Inferior parietal cortex (tissue), 1 donor: ENCODE measurements around the gene SH3GL1.

Experiments
- DNase-seq: peaks from one replicate; pipeline ENCODE4 v3.0.0-alpha.2; 2016; ENCODE audit errors: extremely low spot score

The SH3GL1 gene

DNA sequence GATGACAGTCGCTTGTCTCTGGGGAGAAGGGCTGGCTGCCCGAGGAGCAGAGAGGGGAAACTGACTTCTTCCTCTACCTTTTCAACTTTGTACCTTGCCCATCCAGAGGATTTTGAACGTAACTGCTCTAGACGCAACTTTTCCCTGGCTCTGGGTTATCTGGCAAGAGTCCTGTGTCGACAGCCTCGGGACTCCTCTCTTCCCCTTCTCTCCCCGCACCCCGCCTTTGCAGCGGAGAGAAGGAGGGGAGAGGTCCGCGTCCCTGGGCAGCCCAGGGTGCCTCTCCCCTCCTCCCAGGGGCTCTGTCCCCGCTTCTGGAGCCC is 574 bp downstream of the SH3GL1 start:
- DNase-seq: no peak

GRCh38 chr19:4396949-4397783 is 3.2 kb downstream of the SH3GL1 start:
- DNase-seq: no peak

DNA sequence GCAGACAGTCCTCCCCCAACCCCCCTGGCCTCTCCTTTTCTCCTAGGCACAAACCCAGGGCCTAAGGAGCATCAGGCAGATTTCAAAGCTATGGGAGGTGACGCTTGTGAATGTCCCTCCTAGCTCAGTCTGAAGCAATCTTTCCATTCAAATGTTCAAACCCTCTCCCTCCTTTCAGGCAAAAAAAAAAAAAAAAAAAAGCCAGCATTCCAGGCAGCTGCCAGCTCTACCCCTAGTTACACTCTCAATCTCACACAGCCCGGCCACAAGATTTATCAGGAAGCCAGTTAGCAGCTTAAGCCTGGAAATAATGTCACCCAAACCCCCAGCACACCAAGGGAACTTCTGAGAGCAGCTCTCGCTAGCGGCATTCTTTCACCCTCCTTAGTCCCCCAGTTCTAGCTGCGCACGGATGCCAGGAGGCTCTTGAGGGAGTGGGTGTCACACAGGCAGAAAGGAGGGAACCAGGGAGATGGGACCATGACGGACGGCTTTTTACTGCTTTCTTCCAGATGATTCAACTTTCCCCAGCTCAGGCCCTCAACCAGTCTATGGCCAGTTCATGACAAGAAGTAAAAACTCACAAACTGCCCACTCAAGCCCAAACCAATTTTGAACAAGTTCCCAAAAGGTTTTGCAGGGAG is 6.3 kb downstream of the SH3GL1 start:
- DNase-seq: no peak

- DNase-seq: no peak
Measured at GRCh38 chr19:4391701-4392483, 8.5 kb downstream of the SH3GL1 start.

- DNase-seq: no peak
Measured at GRCh38 chr19:4391306-4391693, 9.0 kb downstream of the SH3GL1 start.

DNA sequence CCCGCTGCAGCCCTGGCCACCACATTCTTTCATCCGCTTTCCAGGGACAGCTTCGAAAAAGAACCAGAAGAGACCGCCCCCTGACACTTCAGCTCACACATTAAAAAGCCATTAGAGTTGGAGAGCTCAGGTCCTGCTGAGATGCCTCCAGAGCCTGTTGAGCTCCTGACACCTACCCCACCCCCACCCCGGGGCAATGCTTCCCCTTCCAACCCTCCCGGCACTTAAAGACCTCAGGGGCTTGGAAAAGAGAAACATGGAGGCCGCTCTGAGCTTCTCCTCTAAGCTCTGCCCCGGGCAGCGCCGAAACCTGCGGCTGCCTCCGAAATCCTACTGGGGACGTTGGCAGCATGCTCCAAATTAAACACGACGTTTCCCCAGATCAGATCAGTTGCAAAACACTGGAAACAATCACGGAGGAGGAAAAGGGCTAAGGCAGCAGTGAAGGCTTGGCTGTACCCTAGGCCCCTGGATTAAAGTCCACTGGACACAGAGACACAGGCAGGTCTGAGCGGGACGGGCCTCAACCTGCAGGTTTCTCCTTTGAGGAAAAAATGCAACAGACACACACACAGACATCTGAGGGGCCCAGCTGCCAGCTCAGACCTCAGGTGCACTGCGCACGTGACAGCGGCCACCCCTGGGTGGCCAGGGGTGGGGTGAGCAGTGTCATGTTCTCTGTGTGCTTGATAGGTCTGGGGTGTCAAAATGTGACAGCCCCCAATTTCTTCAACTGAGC is 9.6 kb downstream of the SH3GL1 start:
- DNase-seq: no peak

DNA sequence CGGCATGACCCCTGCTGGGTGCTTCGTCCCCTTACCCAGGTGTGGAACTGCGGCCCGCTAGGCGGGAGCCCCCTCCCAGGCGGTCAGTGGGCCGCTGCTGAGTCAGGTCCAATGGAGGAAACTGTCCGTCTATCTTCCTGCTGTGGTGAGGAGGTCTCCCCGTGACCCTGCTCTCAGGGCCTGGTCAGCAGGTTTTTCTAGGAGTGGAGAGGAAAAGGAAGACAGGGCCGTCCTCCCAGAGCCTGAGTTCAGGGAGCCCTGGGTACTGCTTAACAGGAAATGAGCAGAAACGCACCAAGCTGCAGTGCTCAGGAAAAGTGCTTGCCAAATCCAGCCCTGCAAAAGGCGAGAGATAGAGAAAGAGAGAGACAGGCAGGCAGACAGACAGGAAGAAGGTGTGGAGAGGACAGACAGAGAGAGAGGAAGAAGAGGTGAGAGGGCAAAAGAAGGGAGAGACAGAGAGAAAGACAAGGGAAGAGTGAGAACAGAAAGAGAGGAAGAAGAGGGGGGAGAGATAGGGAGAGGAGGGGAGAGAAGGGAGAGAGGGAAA is 10.3 kb downstream of the SH3GL1 start:
- no peak for DNase-seq

DNA sequence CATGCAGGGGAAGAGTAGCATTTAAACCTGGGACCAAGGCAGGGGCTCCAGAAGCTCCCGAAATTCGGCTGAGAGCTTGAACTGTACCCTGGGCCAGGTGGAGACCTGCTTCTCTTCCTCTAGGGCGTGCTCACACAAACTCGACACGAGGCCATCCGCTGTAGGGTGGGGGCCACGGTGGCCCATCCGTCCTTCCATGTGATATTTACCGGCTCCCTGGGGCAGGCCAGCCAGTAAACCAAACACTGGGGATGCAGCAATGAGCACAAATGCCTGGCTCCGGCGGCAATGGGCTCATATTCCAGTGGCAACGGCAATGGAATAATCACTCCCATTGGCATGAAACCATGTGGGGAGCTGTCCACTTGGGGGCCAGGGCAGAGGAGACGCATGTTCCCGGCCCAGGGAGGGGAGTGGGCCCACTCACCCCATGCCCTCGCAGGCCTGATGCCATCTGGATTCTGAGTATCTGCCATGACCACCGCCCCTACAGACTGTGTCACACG is 10.8 kb downstream of the SH3GL1 start:
- no peak for DNase-seq

DNA sequence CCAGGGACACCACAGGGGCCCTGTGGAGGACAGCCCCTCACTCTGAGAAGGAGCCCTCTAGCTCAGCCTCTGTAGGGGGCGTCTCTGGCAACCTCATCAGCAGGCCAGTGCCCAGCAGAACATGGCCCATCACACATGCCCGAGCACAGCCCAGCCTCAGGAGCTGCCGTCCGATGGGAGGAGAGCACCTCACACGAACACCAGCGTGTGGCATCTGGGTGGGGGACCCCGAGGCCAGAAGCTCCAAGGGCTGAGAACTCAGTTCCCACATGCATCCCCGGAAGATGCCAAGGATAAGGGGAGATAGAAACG is 11.3 kb downstream of the SH3GL1 start:
- DNase-seq: no peak

DNA sequence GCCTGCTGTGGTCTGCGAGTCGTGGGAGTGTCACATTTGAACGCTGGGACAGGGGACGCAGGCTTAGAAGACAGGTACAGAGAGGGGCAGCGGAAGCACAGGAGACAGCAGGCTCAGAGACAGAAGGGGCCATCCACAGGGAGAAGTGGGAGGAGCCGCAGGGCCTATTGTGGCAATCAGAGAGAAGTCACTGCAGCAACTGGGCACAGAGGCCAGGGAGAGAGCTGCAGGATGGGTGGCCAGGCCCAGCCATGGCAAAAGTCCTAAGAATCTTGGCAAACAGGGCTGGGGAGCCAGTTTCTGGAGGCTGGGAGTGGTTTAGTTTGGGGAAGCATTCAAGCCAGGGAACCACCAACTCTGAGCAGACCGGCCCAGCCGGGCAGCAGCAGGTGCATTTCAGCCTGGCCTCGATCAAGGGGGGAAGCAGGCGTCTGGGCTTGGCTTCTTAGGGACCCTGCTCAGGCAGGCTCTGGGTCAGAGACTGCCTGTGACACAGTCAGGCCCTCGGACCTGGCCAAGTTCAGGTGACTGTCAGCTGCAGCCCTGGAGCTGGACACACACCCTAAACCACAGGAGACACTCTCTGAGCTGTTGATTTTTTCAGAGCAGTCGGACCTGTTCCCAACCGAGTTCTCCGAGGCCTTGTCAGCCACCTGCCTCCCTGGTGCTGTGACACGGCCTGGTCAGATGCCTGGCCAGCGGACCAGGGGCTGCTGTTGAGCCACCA is 11.8 kb downstream of the SH3GL1 start:
- no peak for DNase-seq

DNA sequence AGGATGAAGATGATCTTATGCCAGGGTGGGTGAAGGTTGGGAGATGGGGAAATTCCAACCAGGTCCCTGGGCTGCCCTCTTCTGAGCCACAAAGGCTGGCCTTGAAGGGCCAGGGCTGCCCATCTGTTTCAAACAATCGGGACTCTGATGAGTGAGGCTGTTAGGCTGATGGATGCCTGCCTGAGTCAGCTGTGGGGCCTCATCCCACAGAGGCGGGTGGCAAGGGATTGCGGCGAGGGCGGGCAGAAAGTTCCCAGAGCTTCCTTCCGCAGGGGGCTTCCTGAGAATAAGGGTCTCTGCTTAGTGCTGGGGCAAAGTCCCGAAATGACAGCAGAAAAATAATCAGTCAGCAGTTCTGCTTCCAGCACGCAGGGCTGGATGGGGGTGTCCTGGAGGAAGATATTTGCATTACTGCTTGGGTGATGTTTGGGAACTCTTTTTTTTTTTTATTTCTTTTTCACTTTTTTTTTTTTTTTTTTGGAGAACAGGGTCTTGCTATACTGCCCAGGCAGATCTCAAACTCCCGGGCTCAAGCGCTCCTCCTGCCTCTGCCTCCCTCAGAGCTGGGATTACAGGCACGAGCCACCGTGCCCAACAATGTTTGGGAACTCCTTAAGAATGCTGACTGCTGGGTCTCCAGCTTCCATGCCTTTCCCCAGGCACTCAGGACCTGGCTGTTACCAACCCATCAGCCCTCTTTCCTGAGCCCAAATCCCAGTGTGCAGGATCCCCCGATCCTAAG is 14.1 kb downstream of the SH3GL1 start:
- peak; percentile 62 for DNase-seq

DNA sequence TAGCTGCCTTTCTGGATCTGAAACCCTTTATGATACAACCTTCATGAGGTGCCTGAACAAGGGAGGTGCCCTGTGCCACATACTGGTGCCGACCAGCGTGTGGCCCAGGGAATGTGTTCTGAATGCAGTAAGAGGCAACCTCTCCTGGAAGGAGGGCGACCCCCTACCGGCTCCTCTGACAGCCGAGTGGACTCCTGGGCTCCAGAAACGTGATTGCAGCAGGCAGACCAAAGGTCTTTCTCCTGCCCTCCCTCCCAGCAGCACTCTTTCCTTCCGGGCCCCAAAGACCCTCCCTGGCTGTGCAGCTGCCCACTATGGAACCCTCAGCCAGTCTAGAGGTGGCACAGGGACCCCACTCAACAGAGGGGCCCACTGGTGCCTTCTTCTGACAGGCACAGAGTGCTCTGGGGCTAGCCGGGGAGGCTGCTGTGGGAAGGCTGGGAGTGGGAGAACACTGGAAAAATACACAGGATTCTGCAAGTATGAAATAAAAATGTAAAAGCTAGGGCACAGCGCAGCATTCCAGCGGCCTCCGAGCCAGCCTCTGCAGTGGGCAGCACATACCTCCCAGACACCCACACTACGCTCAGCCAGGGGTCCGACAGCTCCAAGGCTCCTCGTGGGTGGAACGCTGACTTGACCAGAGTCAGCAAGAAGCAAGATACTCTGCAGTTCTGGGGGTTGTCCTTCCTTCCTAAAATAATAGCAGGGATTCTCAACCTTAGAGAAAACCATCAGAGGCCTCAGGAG is 14.9 kb downstream of the SH3GL1 start:
- DNase-seq: no peak

GRCh38 chr19:4380254-4380727 is 20.1 kb downstream of the SH3GL1 start:
- no peak for DNase-seq

DNA sequence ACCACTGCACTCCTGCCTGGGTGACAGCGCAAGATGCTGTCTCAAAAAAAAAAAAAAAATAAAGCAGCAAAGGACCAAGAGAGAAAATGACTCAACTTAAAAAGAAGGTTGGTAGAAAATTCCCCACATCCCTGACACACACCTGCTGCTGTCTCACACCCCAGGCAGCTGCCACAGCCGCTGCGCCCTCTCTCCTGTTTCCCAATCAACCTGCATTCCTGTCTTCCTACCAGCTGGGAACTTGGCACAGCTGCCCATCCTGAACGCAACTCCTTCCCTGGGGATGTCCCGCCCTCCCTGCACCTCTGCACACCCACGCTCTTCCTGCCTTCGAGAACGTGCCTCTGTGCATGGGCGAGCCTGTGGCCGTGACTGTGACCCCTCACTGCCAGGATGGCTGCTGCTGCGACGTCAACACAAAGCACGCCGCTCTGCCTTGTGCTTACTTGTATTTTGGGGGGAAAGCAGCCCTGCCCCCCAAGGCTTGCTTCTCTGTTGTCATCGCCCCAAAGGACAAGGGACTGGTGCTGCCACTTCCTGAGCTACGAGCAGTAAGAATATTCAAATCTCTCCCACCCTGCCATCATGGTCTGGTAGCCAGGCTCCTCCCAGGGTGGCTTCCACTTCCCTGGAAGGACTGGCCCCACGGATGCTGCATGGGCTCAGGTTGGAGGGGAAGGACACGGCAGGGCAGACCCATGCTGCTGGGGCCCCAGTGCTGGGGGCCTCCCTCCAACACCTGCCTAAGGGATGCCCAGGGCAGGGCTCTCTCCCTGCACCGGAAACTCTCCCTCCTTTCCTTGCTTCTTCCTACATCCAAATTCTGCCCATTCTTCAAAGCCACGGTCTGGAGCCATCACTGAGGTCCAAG is 20.7 kb downstream of the SH3GL1 start:
- no peak for DNase-seq

- DNase-seq: no peak
Measured at GRCh38 chr19:4378886-4379285, 21.5 kb downstream of the SH3GL1 start.

GRCh38 chr19:4376991-4377781 is 23.2 kb downstream of the SH3GL1 start:
- no peak for DNase-seq

DNA sequence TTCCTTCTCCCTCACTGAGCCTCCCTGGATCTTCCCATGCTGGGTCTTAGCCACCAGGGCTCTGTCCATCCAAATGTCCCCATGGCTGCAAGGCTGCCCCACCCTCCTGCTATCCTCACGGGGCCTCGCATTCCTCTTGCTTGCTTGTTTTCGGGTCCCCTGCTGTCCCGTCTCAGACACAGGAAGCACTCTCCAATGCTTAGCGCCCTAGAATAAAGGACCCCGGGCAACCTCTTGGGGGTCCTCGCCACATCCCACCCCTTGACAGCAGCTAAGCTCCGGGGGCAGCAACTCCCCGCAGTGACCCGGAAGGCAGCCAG is 23.7 kb downstream of the SH3GL1 start:
- DNase-seq: no peak
